Ectodermal cell (in vitro differentiated cells): Measurements from ENCODE around the gene MORC3.

Experiments
- H3K27ac ChIP-seq: 2 replicates; pipeline ENCODE4 v1.7.0; 2013; ENCODE audit warnings: mild to moderate bottlenecking, low read depth, low read length; ENCODE audit not compliant: insufficient read depth, poor library complexity, severe bottlenecking
- H3K27me3 ChIP-seq: 2 replicates; pipeline ENCODE4 v1.7.0; 2013; ENCODE audit warnings: mild to moderate bottlenecking, low read length; ENCODE audit not compliant: insufficient read depth, control insufficient read depth, poor library complexity, severe bottlenecking
- H3K36me3 ChIP-seq: one replicate; pipeline ENCODE4 v1.7.0; 2013; ENCODE audit warnings: low read length; ENCODE audit not compliant: control insufficient read depth, insufficient read depth
- H3K4me1 ChIP-seq: one replicate; pipeline ENCODE4 v1.7.0; 2013; ENCODE audit warnings: low read length; ENCODE audit not compliant: control insufficient read depth, insufficient read depth
- H3K4me3 ChIP-seq: 2 replicates; pipeline ENCODE4 v1.7.0; 2013; ENCODE audit warnings: low read depth, low read length, control low read depth; ENCODE audit not compliant: insufficient read depth
- H3K9me3 ChIP-seq: 2 replicates; pipeline ENCODE4 v1.7.0; 2013; ENCODE audit warnings: mild to moderate bottlenecking, low read length, moderate library complexity; ENCODE audit not compliant: control insufficient read depth
- WGBS, 2 experiments: methylation state at CpG; one replicate each; pipeline ENCODE4 v1.1.7; 2013; ENCODE audit warnings: missing lambda C conversion rate in 2 of 2; 5-methylcytosine and 5-hydroxymethylcytosine counted together

MORC3 gene

GRCh38 chr21:36420571-36421339 lies 100.8 kb downstream of the MORC3 start:
- Histone ChIP-seq H3K27ac (no peak overlapping the region), H3K27me3 (no peaks in the 10 kb centered on the region), H3K4me3 (no peak overlapping the region), H3K4me1 (no peaks in the 10 kb centered on the region), H3K9me3 (no peaks in the 10 kb centered on the region), H3K36me3 (peaks cover 5% of the 10 kb centered on the region)
- 93 to 94% methylated on average over 18 of the region's 18 CpGs for WGBS, 2 experiments

- H3K27me3 ChIP-seq: no peaks in the 10 kb centered on the region
- no peaks in the 10 kb centered on the region for H3K9me3 ChIP-seq
- H3K27ac ChIP-seq: no peak overlapping the region
- H3K4me3 ChIP-seq: no peak overlapping the region
- no peaks in the 10 kb centered on the region for H3K4me1 ChIP-seq
- H3K36me3 ChIP-seq: no peaks in the 10 kb centered on the region
- 61% methylated on average over 28 of the region's 28 CpGs for WGBS, 2 experiments
Observed at GRCh38 chr21:36422279-36423098, 102.5 kb downstream of the MORC3 start.

DNA sequence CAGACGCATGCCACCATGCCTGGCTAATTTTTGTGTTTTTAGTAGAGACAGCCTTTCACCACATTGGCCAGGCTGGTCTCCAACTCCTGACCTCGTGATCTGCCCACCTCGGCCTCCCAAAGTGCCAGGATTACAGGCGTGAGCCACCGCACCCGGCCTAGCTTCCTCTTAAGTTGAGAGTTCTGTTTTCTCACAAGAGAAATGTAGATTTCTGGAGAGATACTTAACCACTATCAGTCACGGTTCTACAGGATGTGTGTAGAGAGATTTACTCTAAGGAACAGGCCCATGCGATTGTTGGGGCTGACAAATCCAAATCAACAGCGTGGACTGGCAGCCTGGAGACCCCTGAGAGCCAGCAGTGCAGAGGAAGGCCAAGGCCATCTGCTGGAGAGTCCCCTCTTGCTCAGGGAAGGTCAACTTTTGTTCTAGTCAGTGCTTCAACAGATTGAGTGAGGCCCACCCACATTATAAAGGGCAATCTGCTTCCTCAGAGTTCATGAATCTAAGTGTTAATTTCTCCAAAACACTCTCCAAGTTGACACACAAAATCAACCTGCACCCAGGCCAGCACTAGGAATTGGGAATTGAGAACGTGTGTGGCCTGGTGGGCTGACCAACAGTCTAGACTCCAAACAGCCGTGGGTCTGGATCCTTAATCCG lies 103.9 kb downstream of the MORC3 start:
- peaks cover 6% of the 10 kb centered on the region for H3K4me1 ChIP-seq
- H3K4me3 ChIP-seq: no peak overlapping the region
- no peak overlapping the region for H3K27ac ChIP-seq
- no peaks in the 10 kb centered on the region for H3K9me3 ChIP-seq
- no peaks in the 10 kb centered on the region for H3K36me3 ChIP-seq
- WGBS, 2 experiments: 94 to 96% methylated on average over 12 of the region's 12 CpGs
- no peaks in the 10 kb centered on the region for H3K27me3 ChIP-seq

GRCh38 chr21:36424592-36424991 lies 104.6 kb downstream of the MORC3 start:
- Histone ChIP-seq H3K4me1 (peaks cover 6% of the 10 kb centered on the region), H3K4me3 (no peak overlapping the region), H3K36me3 (no peaks in the 10 kb centered on the region), H3K27me3 (no peaks in the 10 kb centered on the region), H3K27ac (no peak overlapping the region), H3K9me3 (no peaks in the 10 kb centered on the region)
- WGBS, 2 experiments: 88 to 89% methylated on average over 8 of the region's 8 CpGs

DNA sequence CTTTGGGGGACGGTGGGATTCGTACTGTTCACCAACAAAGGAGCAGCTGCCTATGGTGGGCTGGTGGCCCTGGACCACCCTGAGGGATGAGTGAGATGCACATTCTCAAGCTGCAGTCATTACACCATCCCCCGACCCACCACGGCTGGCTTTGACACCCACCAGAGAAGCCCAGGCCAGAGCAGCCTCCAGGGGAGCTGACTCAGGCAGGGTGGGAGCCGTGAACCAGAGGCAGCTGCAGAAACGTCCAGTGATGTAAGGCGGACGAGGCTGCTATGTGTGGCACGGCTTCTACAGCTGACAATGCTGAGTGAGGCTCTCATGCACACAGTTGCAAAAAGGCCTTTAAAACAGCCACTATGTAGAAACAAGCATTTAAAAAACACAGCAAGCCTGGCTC lies 105.3 kb downstream of the MORC3 start:
- H3K27me3 ChIP-seq: no peaks in the 10 kb centered on the region
- H3K36me3 ChIP-seq: no peaks in the 10 kb centered on the region
- H3K4me1 ChIP-seq: peaks cover 6% of the 10 kb centered on the region
- H3K27ac ChIP-seq: no peak overlapping the region
- H3K9me3 ChIP-seq: no peaks in the 10 kb centered on the region
- H3K4me3 ChIP-seq: no peak overlapping the region
- WGBS, 2 experiments: 82 to 89% methylated on average over 9 of the region's 9 CpGs
